Stomach smooth muscle (tissue), 2 donors: ENCODE measurements around the gene PDE7B.

Experiments used
- H3K27ac ChIP-seq: one replicate; pipeline ENCODE4 v1.7.0; 2013; ENCODE audit warnings: mild to moderate bottlenecking, low read length, inconsistent platforms
- H3K27me3 ChIP-seq, 2 donors: one replicate each; pipeline ENCODE4 v1.7.0; 2013; ENCODE audit warnings: low read length in 2 of 2; ENCODE audit not compliant: insufficient read depth in 2 of 2, control insufficient read depth in 1 of 2
- H3K36me3 ChIP-seq, 2 donors: one replicate each; pipeline ENCODE4 v1.7.0; 2013; ENCODE audit warnings: low read length in 2 of 2; ENCODE audit not compliant: control insufficient read depth in 2 of 2, insufficient read depth in 2 of 2
- H3K4me1 ChIP-seq: one replicate; pipeline ENCODE4 v1.7.0; 2013; ENCODE audit warnings: low read length; ENCODE audit not compliant: control insufficient read depth, insufficient read depth
- H3K4me3 ChIP-seq, 2 donors: one replicate each; pipeline ENCODE4 v1.7.0; 2013; ENCODE audit warnings: low read length in 2 of 2
- H3K9ac ChIP-seq, 2 donors: one replicate each; pipeline ENCODE4 v1.7.0; 2013; ENCODE audit warnings: low read length in 2 of 2, mild to moderate bottlenecking in 1 of 2
- H3K9me3 ChIP-seq, 2 donors: one replicate each; pipeline ENCODE4 v1.7.0; 2013; ENCODE audit warnings: low read length in 2 of 2; ENCODE audit not compliant: control insufficient read depth in 2 of 2
- donor health status: healthy.
- donor health status: Pancreatic carcinoma.

PDE7B gene

DNA sequence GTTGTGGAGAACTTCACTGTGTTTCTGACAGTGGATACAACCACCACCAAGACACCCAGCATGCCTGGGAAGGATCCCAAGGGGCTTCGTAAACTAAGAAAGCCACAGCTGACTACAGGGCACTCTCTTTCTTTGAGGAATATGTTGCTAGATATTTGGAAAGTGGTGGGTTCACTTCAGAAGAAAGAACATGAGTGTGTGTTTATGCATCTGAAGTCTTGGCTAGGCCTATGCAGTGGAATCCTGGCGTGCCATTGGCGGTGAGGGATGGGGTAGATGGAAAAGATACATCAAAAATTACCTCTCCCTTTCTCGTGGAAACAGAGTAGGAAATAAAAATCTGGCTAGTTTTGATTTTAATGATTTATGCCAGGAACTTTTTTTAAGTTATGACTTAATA is 187.7 kb downstream of the PDE7B start:
- H3K9me3 ChIP-seq: no peaks in the 10 kb centered on the region
- no peaks in the 10 kb centered on the region for H3K36me3 ChIP-seq
- peak overlapping the region; percentile 77 for H3K27ac ChIP-seq
- H3K4me1 ChIP-seq: peaks cover 21% of the 10 kb centered on the region
- no peaks in the 10 kb centered on the region for H3K27me3 ChIP-seq
- peak overlapping the region; percentile 55 to 77 for H3K4me3 ChIP-seq
- H3K9ac ChIP-seq: peak overlapping the region; percentile 31 to 67

DNA sequence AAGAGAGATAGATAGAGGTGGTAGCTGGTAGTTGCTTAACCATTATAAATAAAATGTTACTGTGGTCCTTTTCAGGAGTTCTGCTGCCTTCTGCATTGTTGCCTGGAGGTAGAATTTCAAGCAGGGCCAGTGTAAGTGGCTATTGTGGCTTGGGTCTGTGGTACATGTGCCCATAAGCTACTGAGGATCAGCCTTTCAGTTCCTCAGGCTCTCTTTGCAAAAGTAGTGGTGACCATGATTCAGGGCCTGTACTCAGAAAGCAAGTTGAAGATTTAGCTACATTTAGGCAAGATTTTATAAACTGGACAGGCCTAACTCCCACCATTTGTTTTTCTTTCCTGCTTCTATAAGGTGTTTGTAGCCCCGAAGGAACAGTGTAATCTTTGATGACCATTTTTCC is 199.0 kb downstream of the PDE7B start:
- Histone ChIP-seq H3K4me3 (peak overlapping the region in 1 of 2 donors; percentile 58), H3K4me1 (peaks cover 10% of the 10 kb centered on the region), H3K9ac (peak overlapping the region; percentile 4 to 37), H3K27ac (peak overlapping the region; percentile 43), H3K9me3 (no peaks in the 10 kb centered on the region), H3K36me3 (no peaks in the 10 kb centered on the region), H3K27me3 (no peaks in the 10 kb centered on the region)

- peak overlapping the region; percentile 43 for H3K27ac ChIP-seq
- no peaks in the 10 kb centered on the region for H3K36me3 ChIP-seq
These were observed 199.8 kb downstream of the PDE7B start for GRCh38 chr6:136051140-136051775.

GRCh38 chr6:136052031-136052430 is 200.5 kb downstream of the PDE7B start:
- no peaks in the 10 kb centered on the region for H3K27me3 ChIP-seq
- no peak overlapping the region for H3K4me3 ChIP-seq
- H3K4me1 ChIP-seq: peaks cover 10% of the 10 kb centered on the region
- no peaks in the 10 kb centered on the region for H3K9me3 ChIP-seq
- no peak overlapping the region for H3K27ac ChIP-seq
- no peak overlapping the region for H3K9ac ChIP-seq
- H3K36me3 ChIP-seq: no peaks in the 10 kb centered on the region

More at GRCh38 chr6:136051140-136051775, 199.8 kb downstream of the PDE7B start:
- Histone ChIP-seq H3K4me3 (peak overlapping the region; percentile 5 to 58), H3K9me3 (no peaks in the 10 kb centered on the region), H3K27me3 (no peaks in the 10 kb centered on the region), H3K4me1 (peaks cover 10% of the 10 kb centered on the region), H3K9ac (peak overlapping the region; percentile 4 to 37)

- H3K4me1 ChIP-seq: peaks cover 8% of the 10 kb centered on the region
- no peak overlapping the region for H3K4me3 ChIP-seq
- H3K9me3 ChIP-seq: no peaks in the 10 kb centered on the region
- no peak overlapping the region for H3K27ac ChIP-seq
- H3K36me3 ChIP-seq: no peaks in the 10 kb centered on the region
- no peak overlapping the region for H3K9ac ChIP-seq
- H3K27me3 ChIP-seq: no peaks in the 10 kb centered on the region
These were observed 207.4 kb downstream of the PDE7B start for GRCh38 chr6:136058852-136059251.

- Histone ChIP-seq H3K4me3 (peak overlapping the region in 1 of 2 donors; percentile 2), H3K36me3 (no peaks in the 10 kb centered on the region), H3K4me1 (peaks cover 8% of the 10 kb centered on the region)
These were observed 207.8 kb downstream of the PDE7B start for GRCh38 chr6:136059308-136059707.

GRCh38 chr6:136060052-136060451 is 208.6 kb downstream of the PDE7B start:
- Histone ChIP-seq H3K9me3 (no peaks in the 10 kb centered on the region), H3K9ac (no peak overlapping the region), H3K4me3 (no peak overlapping the region), H3K27me3 (no peaks in the 10 kb centered on the region), H3K36me3 (no peaks in the 10 kb centered on the region), H3K4me1 (peaks cover 8% of the 10 kb centered on the region), H3K27ac (no peak overlapping the region)

More at GRCh38 chr6:136059308-136059707, 207.8 kb downstream of the PDE7B start:
- Histone ChIP-seq H3K9me3 (no peaks in the 10 kb centered on the region), H3K9ac (no peak overlapping the region), H3K27ac (no peak overlapping the region), H3K27me3 (no peaks in the 10 kb centered on the region)

- Histone ChIP-seq H3K27me3 (no peaks in the 10 kb centered on the region), H3K4me3 (no peak overlapping the region), H3K36me3 (no peaks in the 10 kb centered on the region), H3K27ac (no peak overlapping the region), H3K9ac (no peak overlapping the region), H3K9me3 (no peaks in the 10 kb centered on the region), H3K4me1 (peaks cover 8% of the 10 kb centered on the region)
These were observed 209.3 kb downstream of the PDE7B start for GRCh38 chr6:136060759-136061158.

- Histone ChIP-seq H3K27me3 (no peaks in the 10 kb centered on the region), H3K9me3 (no peaks in the 10 kb centered on the region), H3K27ac (no peak overlapping the region), H3K9ac (no peak overlapping the region), H3K36me3 (no peaks in the 10 kb centered on the region), H3K4me3 (no peak overlapping the region), H3K4me1 (peaks cover 8% of the 10 kb centered on the region)
These were observed 210.2 kb downstream of the PDE7B start for GRCh38 chr6:136061701-136062100.

GRCh38 chr6:136063096-136063495 is 211.6 kb downstream of the PDE7B start:
- H3K9ac ChIP-seq: no peak overlapping the region
- no peaks in the 10 kb centered on the region for H3K27me3 ChIP-seq
- no peak overlapping the region for H3K27ac ChIP-seq
- peaks cover 8% of the 10 kb centered on the region for H3K4me1 ChIP-seq
- H3K4me3 ChIP-seq: no peak overlapping the region
- H3K9me3 ChIP-seq: no peaks in the 10 kb centered on the region
- H3K36me3 ChIP-seq: no peaks in the 10 kb centered on the region

GRCh38 chr6:136066005-136066404 is 214.5 kb downstream of the PDE7B start:
- Histone ChIP-seq H3K4me1 (no peaks in the 10 kb centered on the region), H3K27ac (no peak overlapping the region), H3K9ac (no peak overlapping the region)

More at GRCh38 chr6:136066005-136066404, 214.5 kb downstream of the PDE7B start:
- no peak overlapping the region for H3K4me3 ChIP-seq
- H3K36me3 ChIP-seq: peaks cover 0 to 1% of the 10 kb centered on the region in 2 donors
- no peaks in the 10 kb centered on the region for H3K9me3 ChIP-seq
- H3K27me3 ChIP-seq: no peaks in the 10 kb centered on the region
